ENCODE measurements around the gene EEPD1. TPM values are rescaled to one million over a fixed set of nuclear protein-coding genes. Genes with fewer than 3 reads are reported as not detected.

The EEPD1 gene
- polyA plus RNA-seq, 1 of the 3 experiments (the other 2 are of a cell fraction) = 5.0 TPM

DNA sequence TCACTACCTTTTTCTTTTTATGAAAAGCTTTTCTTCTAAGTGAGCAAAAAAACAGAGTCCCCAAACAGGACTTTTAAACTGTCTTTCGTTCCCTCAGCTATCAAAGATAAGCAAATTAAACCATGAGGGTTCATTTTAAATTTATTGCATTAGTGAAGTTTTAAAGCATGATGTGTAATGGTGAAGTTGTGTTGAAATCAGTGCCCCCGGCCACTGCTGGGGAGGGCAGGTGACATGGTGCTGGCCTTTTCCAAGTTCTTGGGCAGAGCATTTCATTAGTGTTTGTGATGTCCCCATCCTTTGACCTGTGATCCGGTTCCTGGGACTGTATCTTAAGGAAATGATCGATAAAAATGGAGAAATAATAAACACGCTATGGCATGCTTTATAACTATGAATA is 96.0 kb downstream of the EEPD1 start:
- H2AFZ ChIP-seq (ENCODE audit: low read depth) = no peak overlapping the region
- H3K4me3 ChIP-seq (ENCODE audit: low read depth in 2 of 2, low read length in 1 of 2) = no peak overlapping the region
- no peak overlapping the region for H3K4me2 ChIP-seq
- H3K79me2 ChIP-seq (ENCODE audit: insufficient read depth) = no peaks in the 10 kb centered on the region
- H3K9me2 ChIP-seq = no peaks in the 10 kb centered on the region
- no peaks in the 10 kb centered on the region for H3F3A ChIP-seq (replicated peaks; ENCODE audit: insufficient read depth)
- peaks cover 0 to 5% of the 10 kb centered on the region in 2 experiments for H3K36me3 ChIP-seq (replicated peaks in 1 of 2; ENCODE audit: control insufficient read depth in 1 of 2, insufficient read depth in 2 of 2, low read length in 1 of 2)
- H4K20me1 ChIP-seq (ENCODE audit: insufficient read depth) = no peaks in the 10 kb centered on the region
- WGBS (ENCODE audit: low lambda C conversion rate) = 80% methylated on average over 5 of the region's 5 CpGs
- CTCF ChIA-PET = interaction anchor here (0.7 to 1.5 kb wide), 3 partner anchors 25 to 42 kb away, joined by 3 to 4 read pairs (median 3); no protein-coding TSS in a partner anchor
- H3K9me3 ChIP-seq = peaks cover 9% of the 10 kb centered on the region; the same call in 1 of the 2 replicates
- no peak for TF ChIP-seq RXRA (IDR thresholded peaks at IDR 0.05; ENCODE audit: borderline replicate concordance, low read depth)
- TF ChIP-seq FOXJ3 (CRISPR knock-in tag; IDR thresholded peaks at IDR 0.05) = no peak
- TF ChIP-seq RCOR1 (IDR thresholded peaks at IDR 0.05; ENCODE audit: low read length) = no peak
- TF ChIP-seq, protein P1, sequence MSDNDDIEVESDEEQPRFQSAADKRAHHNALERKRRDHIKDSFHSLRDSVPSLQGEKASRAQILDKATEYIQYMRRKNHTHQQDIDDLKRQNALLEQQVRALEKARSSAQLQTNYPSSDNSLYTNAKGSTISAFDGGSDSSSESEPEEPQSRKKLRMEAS (IDR thresholded peaks at IDR 0.05; ENCODE audit: low read depth) = no peak
- no peak for TF ChIP-seq MEF2A (IDR thresholded peaks at IDR 0.05; ENCODE audit: borderline replicate concordance, low read depth)
- no peak for TF ChIP-seq GATA2 (CRISPR knock-in tag; IDR thresholded peaks at IDR 0.05)
- no peak for TF ChIP-seq NFIC (IDR thresholded peaks at IDR 0.05; ENCODE audit: borderline replicate concordance)
- TF ChIP-seq, protein P2, sequence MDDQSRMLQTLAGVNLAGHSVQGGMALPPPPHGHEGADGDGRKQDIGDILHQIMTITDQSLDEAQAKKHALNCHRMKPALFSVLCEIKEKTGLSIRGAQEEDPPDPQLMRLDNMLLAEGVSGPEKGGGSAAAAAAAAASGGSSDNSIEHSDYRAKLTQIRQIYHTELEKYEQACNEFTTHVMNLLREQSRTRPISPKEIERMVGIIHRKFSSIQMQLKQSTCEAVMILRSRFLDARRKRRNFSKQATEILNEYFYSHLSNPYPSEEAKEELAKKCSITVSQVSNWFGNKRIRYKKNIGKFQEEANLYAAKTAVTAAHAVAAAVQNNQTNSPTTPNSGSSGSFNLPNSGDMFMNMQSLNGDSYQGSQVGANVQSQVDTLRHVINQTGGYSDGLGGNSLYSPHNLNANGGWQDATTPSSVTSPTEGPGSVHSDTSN (IDR thresholded peaks at IDR 0.05) = no peak
- no peak for TF ChIP-seq SMC3 (IDR thresholded peaks at IDR 0.05; ENCODE audit: low read depth, low read length)
- no peak for TF ChIP-seq SIN3A (IDR thresholded peaks at IDR 0.05; ENCODE audit: borderline replicate concordance, low read depth, low read length)
- TF ChIP-seq ELF1 (IDR thresholded peaks at IDR 0.05) = no peak
- no peak for TF ChIP-seq NRF1 (IDR thresholded peaks at IDR 0.05; ENCODE audit: low read depth, low read length)
- no peak for TF ChIP-seq JUND (IDR thresholded peaks at IDR 0.05)
- no peak for TF ChIP-seq FOSL2 (IDR thresholded peaks at IDR 0.05; ENCODE audit: borderline replicate concordance, low read depth)
- TF ChIP-seq REST (IDR thresholded peaks at IDR 0.05; ENCODE audit: low read depth, low read length) = no peak
- no peak for TF ChIP-seq RAD21 (IDR thresholded peaks at IDR 0.05; ENCODE audit: low read length)
- TF ChIP-seq GABPA (IDR thresholded peaks at IDR 0.05; ENCODE audit: low read depth) = no peak
- TF ChIP-seq RFX5 (IDR thresholded peaks at IDR 0.05; ENCODE audit: low read length) = no peak
- TF ChIP-seq YY1 (IDR thresholded peaks at IDR 0.05; ENCODE audit: low read depth) = no peak
- no peaks in the 10 kb centered on the region for H3K27me3 ChIP-seq (ENCODE audit: insufficient read depth)
- POLR2A ChIA-PET = no interaction called here
- no peak for DNase-seq
- H3K9ac ChIP-seq = no peak overlapping the region
- H3K4me1 ChIP-seq (ENCODE audit: control insufficient read depth in 1 of 2, insufficient read depth in 2 of 2, low read depth in 1 of 2, low read length in 1 of 2) = no peaks in the 10 kb centered on the region
- no peak overlapping the region for H3K27ac ChIP-seq (ENCODE audit: low read depth in 2 of 2, low read length in 1 of 2)

Data from SK-N-SH (cell line).